ENCODE results near the gene PLCD3. TPM values are rescaled to one million over a fixed set of nuclear protein-coding genes. Genes with fewer than 3 reads are reported as not detected.

The PLCD3 gene
- total and polyA plus RNA-seq, 9 of the 15 experiments (the other 6 are each of a cell fraction or from before 2014, with no cell fraction given): 0.20 to 22.6 (median 7.5) TPM

GRCh38 chr17:45147581-45148182 lies 15.4 kb upstream of the PLCD3 start (continued):
- TF ChIP-seq REST (IDR thresholded peaks at IDR 0.05; ENCODE audit: borderline replicate concordance): 0 out of 2 replicates have a peak, but pooled peaks have one; percentile 3
- TF ChIP-seq REST (CRISPR knock-in tag; IDR thresholded peaks at IDR 0.05; ENCODE audit: low read depth): no peak
- no peak for TF ChIP-seq KAT7 (CRISPR knock-in tag; IDR thresholded peaks at IDR 0.05; ENCODE audit: borderline replicate concordance)
- no peak for TF ChIP-seq COPS2 (conservative IDR thresholded peaks at IDR 0.05)
- TF ChIP-seq SAP30 (IDR thresholded peaks at IDR 0.05; ENCODE audit: borderline replicate concordance, insufficient read depth, low read depth, low read length, poor library complexity, severe bottlenecking): peak; percentile 26
- TF ChIP-seq BRF2 (IDR thresholded peaks at IDR 0.05; ENCODE audit: borderline replicate concordance, insufficient read depth, insufficient read length): no peak
- TF ChIP-seq ZNF77 (CRISPR knock-in tag; IDR thresholded peaks at IDR 0.05): no peak
- TF ChIP-seq FIP1L1 (IDR thresholded peaks at IDR 0.05; ENCODE audit: low read depth, low read length, poor library complexity, severe bottlenecking): peak; percentile 37
- no peak for TF ChIP-seq ZNF134 (CRISPR knock-in tag; conservative IDR thresholded peaks at IDR 0.05)
- TF ChIP-seq ZNF431 (CRISPR knock-in tag; IDR thresholded peaks at IDR 0.05): peak; percentile 73; the same call in 1 of the 2 replicates
- peak; percentile 25; the same call in 1 of the 2 replicates for TF ChIP-seq ZZZ3 (IDR thresholded peaks at IDR 0.05)
- TF ChIP-seq ZNF274 (IDR thresholded peaks at IDR 0.05; ENCODE audit: borderline replicate concordance, low read depth, low read length): no peak
- TF ChIP-seq ETV5 (CRISPR knock-in tag; IDR thresholded peaks at IDR 0.05; ENCODE audit: low read depth): no peak
- TF ChIP-seq HMBOX1 (IDR thresholded peaks at IDR 0.05): no peak
- peak in 1 of 2 experiments; percentile 98; a peak in 2 of 4 replicates for TF ChIP-seq NONO (IDR thresholded peaks at IDR 0.05; ENCODE audit: low read depth in 2 of 2, low read length in 1 of 2)
- peak; percentile 79 for TF ChIP-seq TAF7 (tag; IDR thresholded peaks at IDR 0.05)

Data from K562 (cell line).